ENCODE data around the gene CXorf65. TPM values are rescaled to one million over a fixed set of nuclear protein-coding genes. Genes with fewer than 3 reads are reported as not detected.

The CXorf65 gene
- total and polyA plus RNA-seq, 3 experiments from 2014 or later, result 4.9 to 11.0 (median 9.5) TPM

DNA sequence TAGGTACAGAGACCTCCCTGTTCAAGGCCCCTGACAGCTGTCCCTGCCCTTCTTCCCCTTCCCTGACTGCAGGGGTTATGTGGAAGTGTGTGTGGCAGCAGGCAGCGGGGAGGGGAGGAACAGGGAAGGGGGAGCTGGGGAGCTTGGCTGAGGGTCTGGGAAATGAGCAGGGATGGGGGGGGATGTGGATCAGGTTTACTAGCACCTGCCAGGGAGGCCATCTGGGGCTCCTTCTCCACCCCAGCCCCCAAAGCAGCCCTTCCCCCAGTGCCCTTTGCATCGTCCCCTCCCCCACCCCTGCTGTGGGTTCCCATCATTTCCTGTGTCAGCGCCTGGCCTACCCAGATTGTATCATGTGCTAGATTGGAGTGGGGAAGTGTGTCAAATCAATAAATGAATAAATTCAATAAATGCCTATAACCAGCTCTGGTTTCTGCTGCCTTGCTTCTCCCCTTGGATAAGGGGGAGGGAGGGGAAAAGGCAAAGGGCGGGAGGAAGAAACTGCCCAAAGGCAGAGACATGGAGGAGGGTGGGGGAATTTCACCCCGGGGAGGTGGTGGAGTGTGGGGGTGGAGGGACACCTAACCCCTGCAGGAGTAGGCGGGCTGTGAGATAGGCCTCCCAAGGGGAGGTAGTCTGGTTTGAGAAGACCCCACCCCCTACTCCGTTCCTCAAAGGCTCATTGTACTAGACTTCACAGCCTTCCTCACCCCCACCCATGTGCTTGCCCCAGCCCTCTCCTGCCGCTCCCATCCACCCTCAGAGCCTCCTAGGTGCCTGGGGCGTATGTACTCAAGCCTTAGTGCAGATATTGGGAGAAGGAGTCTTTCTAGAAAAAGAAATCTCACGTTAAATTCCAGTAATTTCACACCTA is 3.2 kb downstream of the CXorf65 start:
- peak overlapping the region; percentile 46 for H3K4me3 ChIP-seq (ENCODE audit: low read length)
- CTCF ChIA-PET, result interaction anchor here (1.2 to 4.8 kb wide), 5 partner anchors 8 to 71 kb away, joined by 3 to 58 read pairs (median 22); partner anchors contain the start of genes IL2RG and MED12
- H3K9me3 Mint-ChIP-seq, result no peaks in the 10 kb centered on the region

DNA sequence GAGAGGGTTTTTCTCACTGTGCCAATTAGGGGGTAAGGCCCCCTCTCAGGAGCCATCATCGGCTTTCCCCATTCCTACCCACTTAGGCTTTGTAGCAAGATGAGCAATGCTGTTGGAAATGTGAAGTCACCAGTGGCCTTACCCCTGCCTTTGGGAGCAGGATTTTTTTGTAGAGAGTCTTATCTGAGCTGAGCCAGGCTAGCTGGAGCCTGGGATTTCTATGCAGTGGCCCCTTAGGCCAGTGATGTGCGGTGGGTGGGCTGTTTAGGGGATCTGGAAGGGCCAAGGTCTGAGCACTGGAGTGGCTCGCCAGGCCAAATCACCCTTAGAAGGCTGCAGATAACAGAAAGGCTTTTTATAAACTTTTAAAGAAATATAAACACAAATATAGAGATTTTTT is 4.2 kb downstream of the CXorf65 start:
- Mint-ChIP-seq H3K4me1 (peaks cover 85 to 88% (median 88%) of the 10 kb centered on the region in 3 donors), H3K4me3 (peak overlapping the region in 3 of 7 donors; percentile 43 to 88 (median 53)), H3K36me3 (peaks cover 3 to 14% (median 5%) of the 10 kb centered on the region in 3 donors), H3K27ac (peak overlapping the region; percentile 82 to 99 (median 96)), H3K27me3 (peaks cover 0 to 4% of the 10 kb centered on the region in 2 donors), H3K9me3 (no peaks in the 10 kb centered on the region)
- Histone ChIP-seq H3K4me1 (ENCODE audit: insufficient read depth, low read length) (peaks cover 79% of the 10 kb centered on the region), H3K27me3 (ENCODE audit: insufficient read depth, low read length, poor library complexity, severe bottlenecking) (no peaks in the 10 kb centered on the region), H3K27ac (ENCODE audit: low read depth, low read length) (peak overlapping the region; percentile 31), H3K9me3 (ENCODE audit: low read length) (no peaks in the 10 kb centered on the region), H3K36me3 (ENCODE audit: insufficient read depth, low read length) (no peaks in the 10 kb centered on the region), H3K4me3 (ENCODE audit: low read length) (no peak overlapping the region)
- ChIA-PET CTCF (interaction anchor here (1.2 to 4.8 kb wide), 5 partner anchors 10 to 72 kb away, joined by 3 to 58 read pairs (median 22); partner anchors contain the start of genes IL2RG and MED12), POLR2A (interaction anchor here (1.2 to 2.6 kb wide), 3 partner anchors 10 to 26 kb away, joined by 3 to 18 read pairs (median 10); partner anchors contain the start of genes IL2RG and MED12)
- DNase-seq, result no peak

More for the DNA sequence above, 3.2 kb downstream of the CXorf65 start:
- peaks cover 85 to 89% (median 89%) of the 10 kb centered on the region in 3 donors for H3K4me1 Mint-ChIP-seq
- H3K4me1 ChIP-seq (ENCODE audit: insufficient read depth, low read length), result peaks cover 79% of the 10 kb centered on the region
- peak overlapping the region; percentile 74 to 90 (median 79) for H3K4me3 Mint-ChIP-seq
- peaks cover 0 to 4% of the 10 kb centered on the region in 2 donors for H3K27me3 Mint-ChIP-seq
- H3K27ac ChIP-seq (ENCODE audit: low read depth, low read length), result peak overlapping the region; percentile 54
- no peaks in the 10 kb centered on the region for H3K27me3 ChIP-seq (ENCODE audit: insufficient read depth, low read length, poor library complexity, severe bottlenecking)
- no peaks in the 10 kb centered on the region for H3K9me3 ChIP-seq (ENCODE audit: low read length)
- POLR2A ChIA-PET, result interaction anchor here (0.6 to 2.6 kb wide), 6 partner anchors 9 to 28 kb away, joined by 3 to 18 read pairs (median 4); partner anchors contain the start of genes IL2RG and MED12
- peak; percentile 39 to 79 (median 64) for DNase-seq
- H3K27ac Mint-ChIP-seq, result peak overlapping the region; percentile 82 to 99 (median 96)
- H3K36me3 Mint-ChIP-seq, result peaks cover 9 to 25% (median 11%) of the 10 kb centered on the region in 3 donors
- peaks cover 8% of the 10 kb centered on the region for H3K36me3 ChIP-seq (ENCODE audit: insufficient read depth, low read length)

DNA sequence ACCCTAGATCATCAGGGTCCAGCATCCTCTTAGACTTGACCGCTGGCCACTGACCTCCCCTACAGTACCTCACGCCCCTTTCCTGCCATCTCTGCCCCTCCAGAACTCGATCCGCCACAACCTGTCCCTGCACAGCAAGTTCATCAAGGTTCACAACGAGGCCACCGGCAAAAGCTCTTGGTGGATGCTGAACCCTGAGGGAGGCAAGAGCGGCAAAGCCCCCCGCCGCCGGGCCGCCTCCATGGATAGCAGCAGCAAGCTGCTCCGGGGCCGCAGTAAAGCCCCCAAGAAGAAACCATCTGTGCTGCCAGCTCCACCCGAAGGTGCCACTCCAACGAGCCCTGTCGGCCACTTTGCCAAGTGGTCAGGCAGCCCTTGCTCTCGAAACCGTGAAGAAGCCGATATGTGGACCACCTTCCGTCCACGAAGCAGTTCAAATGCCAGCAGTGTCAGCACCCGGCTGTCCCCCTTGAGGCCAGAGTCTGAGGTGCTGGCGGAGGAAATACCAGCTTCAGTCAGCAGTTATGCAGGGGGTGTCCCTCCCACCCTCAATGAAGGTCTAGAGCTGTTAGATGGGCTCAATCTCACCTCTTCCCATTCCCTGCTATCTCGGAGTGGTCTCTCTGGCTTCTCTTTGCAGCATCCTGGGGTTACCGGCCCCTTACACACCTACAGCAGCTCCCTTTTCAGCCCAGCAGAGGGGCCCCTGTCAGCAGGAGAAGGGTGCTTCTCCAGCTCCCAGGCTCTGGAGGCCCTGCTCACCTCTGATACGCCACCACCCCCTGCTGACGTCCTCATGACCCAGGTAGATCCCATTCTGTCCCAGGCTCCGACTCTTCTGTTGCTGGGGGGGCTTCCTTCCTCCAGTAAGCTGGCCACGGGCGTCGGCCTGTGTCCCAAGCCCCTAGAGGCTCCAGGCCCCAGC is 5.7 kb downstream of the CXorf65 start:
- Mint-ChIP-seq H3K4me1 (peaks cover 82 to 87% (median 84%) of the 10 kb centered on the region in 3 donors), H3K27ac (peak overlapping the region; percentile 64 to 99 (median 92)), H3K4me3 (peak overlapping the region in 1 of 7 donors; percentile 52), H3K27me3 (peaks cover 0 to 5% of the 10 kb centered on the region in 2 donors), H3K36me3 (peaks cover 0 to 7% (median 0%) of the 10 kb centered on the region in 3 donors), H3K9me3 (no peaks in the 10 kb centered on the region)
- no peaks in the 10 kb centered on the region for H3K27me3 ChIP-seq (ENCODE audit: insufficient read depth, low read length, poor library complexity, severe bottlenecking)
- peak in 2 of 5 donors; percentile 44 to 52 for DNase-seq
- H3K4me1 ChIP-seq (ENCODE audit: insufficient read depth, low read length), result peaks cover 66% of the 10 kb centered on the region
- no peaks in the 10 kb centered on the region for H3K9me3 ChIP-seq (ENCODE audit: low read length)
- ChIA-PET POLR2A (interaction anchor here (0.6 to 2.6 kb wide), 9 partner anchors 9 to 70 kb away, joined by 3 to 18 read pairs (median 4); partner anchors contain the start of genes IL2RG, MED12 and SNX12), CTCF (interaction anchor here (1.2 to 4.8 kb wide), 7 partner anchors 11 to 79 kb away, joined by 3 to 58 read pairs (median 6); partner anchors contain the start of genes IL2RG and MED12)
- no peak overlapping the region for H3K27ac ChIP-seq (ENCODE audit: low read depth, low read length)
- H3K36me3 ChIP-seq (ENCODE audit: insufficient read depth, low read length), result no peaks in the 10 kb centered on the region
- H3K4me3 ChIP-seq (ENCODE audit: low read length), result no peak overlapping the region

DNA sequence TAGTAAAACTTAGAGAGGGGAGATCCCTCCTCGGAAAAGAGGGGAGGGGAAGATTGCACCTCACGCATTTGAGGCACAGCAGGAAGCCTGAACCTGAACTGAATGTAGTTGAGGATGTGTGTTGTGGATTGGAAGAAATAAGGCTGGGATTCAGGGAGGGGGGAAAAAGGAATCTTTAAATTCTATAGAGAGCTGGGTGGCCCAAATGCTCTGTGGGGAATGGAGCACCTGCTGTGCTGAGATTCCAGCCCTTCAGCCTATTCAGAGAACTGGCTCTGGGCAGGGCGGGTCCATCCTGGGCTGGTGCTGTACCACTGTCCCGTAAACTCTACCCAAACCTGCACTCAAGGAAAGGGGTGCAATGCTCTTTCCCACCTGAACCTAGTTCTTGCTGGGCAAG is 6.8 kb downstream of the CXorf65 start:
- no peaks in the 10 kb centered on the region for H3K27me3 ChIP-seq (ENCODE audit: insufficient read depth, low read length, poor library complexity, severe bottlenecking)
- H3K27ac ChIP-seq (ENCODE audit: low read depth, low read length), result no peak overlapping the region
- peak overlapping the region in 1 of 7 donors; percentile 51 for H3K4me3 Mint-ChIP-seq
- peaks cover 0 to 9% of the 10 kb centered on the region in 2 donors for H3K27me3 Mint-ChIP-seq
- POLR2A ChIA-PET, result interaction anchor here (0.6 to 2.6 kb wide), 4 partner anchors 12 to 71 kb away, joined by 4 to 12 read pairs (median 7); partner anchors contain the start of genes IL2RG and MED12
- H3K4me3 ChIP-seq (ENCODE audit: low read length), result no peak overlapping the region
- no peaks in the 10 kb centered on the region for H3K36me3 ChIP-seq (ENCODE audit: insufficient read depth, low read length)
- CTCF ChIA-PET, result interaction anchor here (1.1 to 4.8 kb wide), 6 partner anchors 12 to 83 kb away, joined by 3 to 58 read pairs (median 8); partner anchors contain the start of genes IL2RG and MED12
- peaks cover 0 to 4% (median 0%) of the 10 kb centered on the region in 3 donors for H3K36me3 Mint-ChIP-seq
- no peaks in the 10 kb centered on the region for H3K9me3 ChIP-seq (ENCODE audit: low read length)
- H3K9me3 Mint-ChIP-seq, result no peaks in the 10 kb centered on the region
- peaks cover 81 to 88% (median 85%) of the 10 kb centered on the region in 3 donors for H3K4me1 Mint-ChIP-seq
- peaks cover 58% of the 10 kb centered on the region for H3K4me1 ChIP-seq (ENCODE audit: insufficient read depth, low read length)
- peak overlapping the region in 6 of 8 donors; percentile 24 to 96 (median 69) for H3K27ac Mint-ChIP-seq
- no peak for DNase-seq

DNA sequence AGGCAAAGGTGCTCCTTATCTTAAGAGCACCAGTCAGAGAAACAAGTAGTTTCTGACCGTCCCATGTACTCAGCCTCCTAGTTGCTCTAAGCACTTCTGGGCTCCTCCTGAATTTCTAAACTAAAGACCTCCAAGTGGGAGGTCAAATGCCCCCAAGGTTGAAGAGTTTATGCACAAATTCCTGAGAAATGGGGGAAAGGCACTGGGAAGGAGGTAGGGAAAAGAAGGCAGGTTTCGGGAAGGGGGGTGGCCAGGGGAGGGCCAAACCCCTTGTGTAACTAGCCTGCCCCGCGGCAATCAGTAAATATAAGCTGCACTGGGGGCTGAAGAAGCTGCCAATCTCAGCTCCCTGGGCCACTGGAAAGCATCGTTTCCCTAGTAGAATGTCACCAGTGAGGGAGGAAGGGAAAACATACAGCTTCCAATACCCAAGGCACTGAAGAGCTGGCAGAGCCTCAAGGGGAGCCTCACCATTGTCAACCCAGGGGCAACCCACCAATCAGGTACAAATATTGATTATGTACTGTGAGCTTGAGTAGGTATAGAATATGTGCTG is 7.5 kb downstream of the CXorf65 start:
- H3K27ac ChIP-seq (ENCODE audit: low read depth, low read length), result no peak overlapping the region
- POLR2A ChIA-PET, result interaction anchor here (1.2 to 2.6 kb wide), 3 partner anchors 13 to 30 kb away, joined by 5 to 12 read pairs (median 9); partner anchors contain the start of genes IL2RG and MED12
- H3K27me3 ChIP-seq (ENCODE audit: insufficient read depth, low read length, poor library complexity, severe bottlenecking), result no peaks in the 10 kb centered on the region
- DNase-seq, result no peak
- Mint-ChIP-seq H3K9me3 (no peaks in the 10 kb centered on the region), H3K4me3 (peak overlapping the region in 2 of 7 donors; percentile 69 to 77), H3K36me3 (peaks cover 0 to 4% (median 0%) of the 10 kb centered on the region in 3 donors), H3K4me1 (peaks cover 74 to 82% (median 78%) of the 10 kb centered on the region in 3 donors), H3K27ac (peak overlapping the region in 7 of 8 donors; percentile 4 to 90 (median 57)), H3K27me3 (peaks cover 0 to 11% of the 10 kb centered on the region in 2 donors)
- H3K9me3 ChIP-seq (ENCODE audit: low read length), result no peaks in the 10 kb centered on the region
- no peak overlapping the region for H3K4me3 ChIP-seq (ENCODE audit: low read length)
- H3K36me3 ChIP-seq (ENCODE audit: insufficient read depth, low read length), result no peaks in the 10 kb centered on the region
- CTCF ChIA-PET, result interaction anchor here (1.1 to 4.8 kb wide), 6 partner anchors 13 to 83 kb away, joined by 3 to 58 read pairs (median 8); partner anchors contain the start of genes IL2RG and MED12
- H3K4me1 ChIP-seq (ENCODE audit: insufficient read depth, low read length), result peaks cover 51% of the 10 kb centered on the region

DNA sequence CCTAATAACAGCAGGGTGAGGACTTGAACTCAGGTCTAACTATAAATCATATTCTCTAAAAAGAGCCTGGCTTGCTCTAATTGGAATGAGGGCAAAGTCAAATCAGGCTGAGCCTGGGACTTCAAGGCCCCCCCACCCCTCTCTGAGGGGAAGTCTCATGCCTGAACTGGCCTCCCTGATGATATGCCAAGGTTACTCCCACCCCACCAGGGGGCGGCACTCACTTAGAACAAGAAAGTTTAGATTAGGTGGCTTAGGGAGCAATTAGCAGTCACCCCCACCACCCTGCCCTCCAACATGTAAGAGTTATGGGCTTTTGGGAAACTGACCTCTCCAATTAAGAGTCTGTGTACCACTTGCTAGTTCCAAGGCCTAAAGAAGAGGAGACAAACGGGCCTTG is 8.2 kb downstream of the CXorf65 start:
- POLR2A ChIA-PET, result interaction anchor here (2.6 kb wide), 1 partner anchor 14 kb away, joined by 11 read pairs; the partner anchor contains the start of gene IL2RG
- CTCF ChIA-PET, result interaction anchor here (1.3 to 1.5 kb wide), 2 partner anchors 20 to 82 kb away, joined by 5 to 6 read pairs; partner anchors contain the start of gene MED12
- Histone ChIP-seq H3K9me3 (ENCODE audit: low read length) (no peaks in the 10 kb centered on the region), H3K27me3 (ENCODE audit: insufficient read depth, low read length, poor library complexity, severe bottlenecking) (no peaks in the 10 kb centered on the region), H3K27ac (ENCODE audit: low read depth, low read length) (no peak overlapping the region), H3K4me1 (ENCODE audit: insufficient read depth, low read length) (peaks cover 43% of the 10 kb centered on the region), H3K36me3 (ENCODE audit: insufficient read depth, low read length) (no peaks in the 10 kb centered on the region), H3K4me3 (ENCODE audit: low read length) (no peak overlapping the region)
- H3K4me1 Mint-ChIP-seq, result peaks cover 67 to 74% (median 70%) of the 10 kb centered on the region in 3 donors
- H3K9me3 Mint-ChIP-seq, result no peaks in the 10 kb centered on the region
- H3K4me3 Mint-ChIP-seq, result peak overlapping the region; percentile 39 to 78 (median 65)
- DNase-seq, result peak; percentile 69 to 86 (median 78)
- H3K27me3 Mint-ChIP-seq, result peaks cover 0 to 9% of the 10 kb centered on the region in 2 donors
- peak overlapping the region; percentile 56 to 94 (median 84) for H3K27ac Mint-ChIP-seq
- H3K36me3 Mint-ChIP-seq, result peaks cover 0 to 4% (median 0%) of the 10 kb centered on the region in 3 donors

All from CD8-positive, alpha-beta memory T cell (primary cell).